ENCODE measurements around the gene MGAT5B. TPM values are rescaled to one million over a fixed set of nuclear protein-coding genes. Genes with fewer than 3 reads are reported as not detected.
A peak's percentile ranks its signal among the peaks of the same experiment; 100 is the strongest.

The MGAT5B gene
- total RNA-seq, 1 donor, result 0.36 TPM

- no peak overlapping the region for H3K4me3 ChIP-seq (ENCODE audit: insufficient read depth, low read length)
- H3K27me3 ChIP-seq (ENCODE audit: insufficient read depth, low read length), result peaks cover 2% of the 10 kb centered on the region
- no peak overlapping the region for H2AFZ ChIP-seq (ENCODE audit: low read length)
- H3K36me3 ChIP-seq (ENCODE audit: insufficient read depth, low read length), result no peaks in the 10 kb centered on the region
- no peak overlapping the region for H3K4me2 ChIP-seq (ENCODE audit: insufficient read depth, low read length)
- peak; percentile 5 for DNase-seq (ENCODE audit: insufficient read length, low spot score, missing footprints)
- no peak overlapping the region for H3K27ac ChIP-seq (ENCODE audit: low read depth, low read length)
- no peaks in the 10 kb centered on the region for H3K79me2 ChIP-seq (ENCODE audit: insufficient read depth, low read length)
- TF ChIP-seq CTCF (IDR thresholded peaks at IDR 0.05; ENCODE audit: extremely low read depth, low read depth, low read length), result no peak
- no peaks in the 10 kb centered on the region for H4K20me1 ChIP-seq (ENCODE audit: insufficient read depth, low read length)
- H3K9me3 ChIP-seq (ENCODE audit: low read depth, low read length), result no peaks in the 10 kb centered on the region
- H3K4me1 ChIP-seq (ENCODE audit: insufficient read depth, low read length), result peaks cover 2% of the 10 kb centered on the region
These were observed 6.1 kb upstream of the MGAT5B start for GRCh38 chr17:76862079-76862478.

- Histone ChIP-seq H3K4me2 (ENCODE audit: insufficient read depth, low read length) (no peak overlapping the region), H3K9me3 (ENCODE audit: low read depth, low read length) (no peaks in the 10 kb centered on the region), H3K36me3 (ENCODE audit: insufficient read depth, low read length) (no peaks in the 10 kb centered on the region), H2AFZ (ENCODE audit: low read length) (no peak overlapping the region), H4K20me1 (ENCODE audit: insufficient read depth, low read length) (no peaks in the 10 kb centered on the region), H3K27ac (ENCODE audit: low read depth, low read length) (no peak overlapping the region), H3K79me2 (ENCODE audit: insufficient read depth, low read length) (no peaks in the 10 kb centered on the region), H3K27me3 (ENCODE audit: insufficient read depth, low read length) (peaks cover 2% of the 10 kb centered on the region), H3K4me1 (ENCODE audit: insufficient read depth, low read length) (peaks cover 7% of the 10 kb centered on the region), H3K4me3 (ENCODE audit: insufficient read depth, low read length) (no peak overlapping the region)
- no peak for TF ChIP-seq CTCF (IDR thresholded peaks at IDR 0.05; ENCODE audit: extremely low read depth, low read depth, low read length)
- no peak for DNase-seq (ENCODE audit: insufficient read length, low spot score, missing footprints)
These were observed 5.7 kb upstream of the MGAT5B start for GRCh38 chr17:76862494-76862893.

- peaks cover 12% of the 10 kb centered on the region for H3K4me1 ChIP-seq (ENCODE audit: insufficient read depth, low read length)
- no peak for TF ChIP-seq CTCF (IDR thresholded peaks at IDR 0.05; ENCODE audit: extremely low read depth, low read depth, low read length)
- H3K27ac ChIP-seq (ENCODE audit: low read depth, low read length), result no peak overlapping the region
- no peaks in the 10 kb centered on the region for H3K9me3 ChIP-seq (ENCODE audit: low read depth, low read length)
- peaks cover 6% of the 10 kb centered on the region for H3K27me3 ChIP-seq (ENCODE audit: insufficient read depth, low read length)
- no peaks in the 10 kb centered on the region for H3K79me2 ChIP-seq (ENCODE audit: insufficient read depth, low read length)
- no peak overlapping the region for H2AFZ ChIP-seq (ENCODE audit: low read length)
- no peaks in the 10 kb centered on the region for H4K20me1 ChIP-seq (ENCODE audit: insufficient read depth, low read length)
- H3K4me3 ChIP-seq (ENCODE audit: insufficient read depth, low read length), result no peak overlapping the region
- H3K36me3 ChIP-seq (ENCODE audit: insufficient read depth, low read length), result no peaks in the 10 kb centered on the region
- peak; percentile 42 for DNase-seq (ENCODE audit: insufficient read length, low spot score, missing footprints)
- H3K4me2 ChIP-seq (ENCODE audit: insufficient read depth, low read length), result no peak overlapping the region
These were observed 4.2 kb upstream of the MGAT5B start for GRCh38 chr17:76864024-76864423.

- TF ChIP-seq CTCF (IDR thresholded peaks at IDR 0.05; ENCODE audit: extremely low read depth, low read depth, low read length), result no peak
- Histone ChIP-seq H2AFZ (ENCODE audit: low read length) (no peak overlapping the region), H3K4me3 (ENCODE audit: insufficient read depth, low read length) (no peak overlapping the region), H3K9me3 (ENCODE audit: low read depth, low read length) (no peaks in the 10 kb centered on the region), H3K27me3 (ENCODE audit: insufficient read depth, low read length) (peaks cover 17% of the 10 kb centered on the region), H3K27ac (ENCODE audit: low read depth, low read length) (no peak overlapping the region), H4K20me1 (ENCODE audit: insufficient read depth, low read length) (no peaks in the 10 kb centered on the region), H3K79me2 (ENCODE audit: insufficient read depth, low read length) (no peaks in the 10 kb centered on the region), H3K4me2 (ENCODE audit: insufficient read depth, low read length) (no peak overlapping the region), H3K36me3 (ENCODE audit: insufficient read depth, low read length) (no peaks in the 10 kb centered on the region), H3K4me1 (ENCODE audit: insufficient read depth, low read length) (peaks cover 12% of the 10 kb centered on the region)
- DNase-seq (ENCODE audit: insufficient read length, low spot score, missing footprints), result no peak
These were observed 3.0 kb upstream of the MGAT5B start for GRCh38 chr17:76865174-76865573.

All from osteoblast (primary cell).